ENCODE measurements around the gene DIP2C.
"Not testable (repeated sequence)": the region's sequence is repeated elsewhere in the genome, so short reads cannot be mapped to it uniquely, and the experiment has no call there.

The DIP2C gene, protein sequence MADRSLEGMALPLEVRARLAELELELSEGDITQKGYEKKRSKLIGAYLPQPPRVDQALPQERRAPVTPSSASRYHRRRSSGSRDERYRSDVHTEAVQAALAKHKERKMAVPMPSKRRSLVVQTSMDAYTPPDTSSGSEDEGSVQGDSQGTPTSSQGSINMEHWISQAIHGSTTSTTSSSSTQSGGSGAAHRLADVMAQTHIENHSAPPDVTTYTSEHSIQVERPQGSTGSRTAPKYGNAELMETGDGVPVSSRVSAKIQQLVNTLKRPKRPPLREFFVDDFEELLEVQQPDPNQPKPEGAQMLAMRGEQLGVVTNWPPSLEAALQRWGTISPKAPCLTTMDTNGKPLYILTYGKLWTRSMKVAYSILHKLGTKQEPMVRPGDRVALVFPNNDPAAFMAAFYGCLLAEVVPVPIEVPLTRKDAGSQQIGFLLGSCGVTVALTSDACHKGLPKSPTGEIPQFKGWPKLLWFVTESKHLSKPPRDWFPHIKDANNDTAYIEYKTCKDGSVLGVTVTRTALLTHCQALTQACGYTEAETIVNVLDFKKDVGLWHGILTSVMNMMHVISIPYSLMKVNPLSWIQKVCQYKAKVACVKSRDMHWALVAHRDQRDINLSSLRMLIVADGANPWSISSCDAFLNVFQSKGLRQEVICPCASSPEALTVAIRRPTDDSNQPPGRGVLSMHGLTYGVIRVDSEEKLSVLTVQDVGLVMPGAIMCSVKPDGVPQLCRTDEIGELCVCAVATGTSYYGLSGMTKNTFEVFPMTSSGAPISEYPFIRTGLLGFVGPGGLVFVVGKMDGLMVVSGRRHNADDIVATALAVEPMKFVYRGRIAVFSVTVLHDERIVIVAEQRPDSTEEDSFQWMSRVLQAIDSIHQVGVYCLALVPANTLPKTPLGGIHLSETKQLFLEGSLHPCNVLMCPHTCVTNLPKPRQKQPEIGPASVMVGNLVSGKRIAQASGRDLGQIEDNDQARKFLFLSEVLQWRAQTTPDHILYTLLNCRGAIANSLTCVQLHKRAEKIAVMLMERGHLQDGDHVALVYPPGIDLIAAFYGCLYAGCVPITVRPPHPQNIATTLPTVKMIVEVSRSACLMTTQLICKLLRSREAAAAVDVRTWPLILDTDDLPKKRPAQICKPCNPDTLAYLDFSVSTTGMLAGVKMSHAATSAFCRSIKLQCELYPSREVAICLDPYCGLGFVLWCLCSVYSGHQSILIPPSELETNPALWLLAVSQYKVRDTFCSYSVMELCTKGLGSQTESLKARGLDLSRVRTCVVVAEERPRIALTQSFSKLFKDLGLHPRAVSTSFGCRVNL (N-terminal part only)

DNA sequence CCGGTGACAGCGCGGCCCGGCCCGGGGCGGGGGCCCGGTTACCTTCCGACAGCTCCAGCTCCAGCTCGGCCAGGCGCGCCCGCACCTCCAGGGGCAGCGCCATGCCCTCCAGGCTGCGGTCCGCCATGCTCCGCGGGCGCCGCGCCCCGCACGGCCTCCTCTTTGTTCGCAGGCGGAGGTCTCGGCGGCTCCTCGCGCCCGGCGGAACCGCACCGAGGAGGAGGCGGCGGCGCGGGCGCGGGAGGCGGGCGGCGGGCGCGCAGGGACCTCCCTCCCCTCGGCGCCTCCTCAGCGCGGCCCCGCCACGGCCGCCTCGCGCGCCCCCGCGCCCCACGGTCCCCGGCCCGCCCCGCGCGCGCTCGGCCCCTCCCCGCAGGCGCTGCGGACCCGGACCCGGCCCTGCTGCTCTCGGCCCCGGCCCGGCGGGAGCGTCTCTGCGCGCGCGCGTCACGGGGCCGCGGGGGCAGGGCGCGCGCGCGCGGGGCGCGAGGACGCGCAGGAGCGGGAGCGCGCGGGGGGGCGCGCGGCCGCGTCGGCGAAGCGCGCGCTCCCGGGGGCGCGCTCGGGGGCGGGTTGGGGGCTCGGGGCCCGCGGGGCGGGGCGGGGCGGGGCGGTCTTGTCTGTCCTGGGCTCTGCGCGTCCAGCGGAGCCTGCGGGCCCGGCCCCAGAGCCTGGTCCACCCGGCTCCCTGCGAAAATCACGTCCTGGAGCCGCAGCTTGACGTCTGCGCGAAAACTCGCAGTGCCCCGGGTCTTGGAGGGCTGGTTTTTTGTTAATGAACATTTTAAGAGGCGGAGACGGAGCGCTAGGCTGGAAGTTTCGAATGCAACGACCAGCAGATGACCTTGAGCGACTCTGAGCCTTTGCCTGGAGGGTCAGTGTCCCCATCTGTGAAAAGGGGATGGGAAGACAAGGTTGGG is at the start of gene DIP2C:
TSS of gene DIP2C (minus strand) at position 217 of the 920 bp plus-strand sequence. CDS start at position 127, 90 bp downstream.
- no peak for DNase-seq (ENCODE audit: low spot score)

DNA sequence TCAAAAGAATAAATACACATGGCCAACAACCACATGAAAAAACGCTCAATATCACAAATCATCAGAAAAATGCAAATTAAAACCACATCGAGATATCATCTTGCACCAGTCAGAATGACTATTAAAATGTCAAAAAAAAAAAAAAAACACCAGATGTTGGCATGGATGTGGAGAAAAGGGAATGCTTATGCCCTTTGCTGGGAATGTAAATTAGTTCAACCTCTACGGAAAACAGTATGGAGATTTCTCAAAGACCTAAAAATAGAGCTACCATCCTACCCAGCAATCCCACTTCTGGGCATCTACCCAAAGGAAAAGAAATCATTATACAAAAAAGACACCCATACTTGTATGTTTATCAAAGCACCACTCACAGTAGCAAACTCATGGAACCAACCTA is 45.0 kb upstream of the DIP2C start:
- no peak for DNase-seq (ENCODE audit: low spot score)

- no peak for DNase-seq (ENCODE audit: low spot score)
Measured at GRCh38 chr10:733086-733485, 43.6 kb upstream of the DIP2C start.

GRCh38 chr10:729213-729612 is 39.7 kb upstream of the DIP2C start:
- no peak for DNase-seq (ENCODE audit: low spot score)

DNA sequence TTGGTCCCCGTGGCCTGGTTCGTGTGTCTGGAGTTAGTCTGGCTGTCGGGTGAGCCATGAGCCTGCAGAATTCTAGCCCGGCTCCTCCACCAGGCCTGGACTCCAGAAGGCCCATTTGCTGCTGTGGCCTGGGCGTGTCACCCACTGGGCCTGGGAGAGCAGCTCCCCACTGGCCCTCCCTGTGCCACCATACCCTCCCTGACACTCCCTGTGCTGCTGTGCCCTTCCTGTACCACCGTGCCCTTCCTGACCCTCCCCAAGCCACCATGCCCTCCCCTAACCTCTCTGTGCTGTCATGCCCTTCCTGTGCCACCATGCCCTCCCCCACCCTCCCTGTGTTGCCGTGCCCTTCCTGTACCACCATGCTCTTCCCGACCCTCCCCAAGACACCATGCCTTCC is 39.1 kb upstream of the DIP2C start:
- no peak for DNase-seq (ENCODE audit: low spot score)

GRCh38 chr10:727162-727790 is 37.8 kb upstream of the DIP2C start:
- DNase-seq (ENCODE audit: low spot score), result no peak

- no peak for DNase-seq (ENCODE audit: low spot score)
Measured at GRCh38 chr10:725786-726185, 36.3 kb upstream of the DIP2C start.

DNA sequence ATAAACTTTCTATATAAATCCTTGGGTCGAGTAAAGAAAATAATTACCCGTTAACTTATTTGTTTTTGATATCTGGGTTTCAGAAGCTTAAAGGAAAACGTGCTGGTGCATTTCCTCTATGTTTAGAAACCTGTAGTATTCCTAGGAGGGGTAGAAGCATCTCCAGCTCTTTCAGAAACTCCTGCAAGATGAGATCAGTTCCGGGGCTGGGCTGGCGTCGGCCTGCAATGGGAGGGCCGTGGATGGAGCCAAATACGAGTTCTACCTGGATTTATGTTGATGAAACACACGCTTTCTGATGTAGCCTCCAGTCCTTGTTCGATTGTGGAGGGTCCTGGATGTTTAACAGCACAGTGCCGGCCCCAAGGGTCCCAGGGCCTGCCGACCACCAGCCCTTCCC is 35.8 kb upstream of the DIP2C start:
- no peak for DNase-seq (ENCODE audit: low spot score)

DNA sequence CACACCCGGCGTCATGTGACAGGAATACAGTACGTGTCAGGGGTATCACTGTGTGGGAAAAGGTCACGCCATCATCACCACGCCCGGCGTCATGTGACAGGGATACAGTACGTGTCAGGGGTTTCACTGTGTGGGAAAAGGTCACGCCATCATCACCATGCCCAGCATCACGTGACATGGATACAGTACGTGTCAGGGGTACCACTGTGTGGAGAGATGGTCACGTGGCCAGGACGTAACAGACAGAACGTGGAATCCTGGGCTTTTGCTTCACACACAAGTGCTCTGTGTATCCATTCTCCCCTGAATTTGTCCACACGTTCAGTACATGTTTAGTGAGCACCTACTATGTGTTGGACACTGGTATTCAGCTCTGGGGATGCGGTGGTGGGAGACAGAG is 34.5 kb upstream of the DIP2C start:
- no peak for DNase-seq (ENCODE audit: low spot score)

GRCh38 chr10:722281-723060 is 33.0 kb upstream of the DIP2C start:
- DNase-seq (ENCODE audit: low spot score), result no peak

GRCh38 chr10:718143-718700 is 28.8 kb upstream of the DIP2C start:
- no peak for DNase-seq (ENCODE audit: low spot score)

DNA sequence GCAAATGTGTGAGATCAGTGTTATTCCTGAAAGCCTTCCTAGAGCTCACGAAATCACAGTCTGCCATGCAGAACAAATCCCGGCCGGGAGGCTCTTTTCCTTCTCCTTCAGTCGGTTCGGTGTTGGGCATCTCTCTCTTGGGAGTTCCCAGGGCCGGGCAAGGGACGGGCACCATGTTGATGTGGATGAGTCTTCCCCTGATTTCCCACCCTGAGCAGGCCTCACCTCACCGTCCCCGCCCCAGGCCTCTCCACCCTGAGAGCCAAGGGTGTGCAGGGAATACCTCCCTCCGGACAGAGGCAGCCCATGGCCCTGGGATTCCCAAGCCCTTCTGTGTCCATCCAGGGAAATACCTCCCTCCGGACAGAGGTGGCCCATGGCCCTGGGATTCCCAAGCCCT is 28.0 kb upstream of the DIP2C start:
- DNase-seq (ENCODE audit: low spot score), result no peak

DNA sequence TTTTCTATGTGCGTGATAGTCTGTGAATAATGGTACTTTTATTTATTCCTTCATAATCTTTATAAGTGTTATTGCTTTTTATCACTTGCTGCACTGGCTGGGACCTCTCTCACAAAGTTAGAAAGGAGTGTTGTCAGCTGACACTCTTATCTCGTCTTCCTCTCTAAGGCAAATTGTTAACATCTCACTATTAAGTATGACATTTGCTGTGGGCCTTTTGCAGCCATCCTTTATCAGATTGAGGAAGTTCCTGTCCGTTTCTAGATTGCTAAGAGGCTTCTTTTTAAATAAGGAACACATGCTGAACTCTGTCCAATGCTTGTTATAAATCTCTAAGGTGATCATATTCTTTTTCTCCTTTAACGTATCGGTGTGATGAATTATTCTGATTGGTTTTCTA is 27.4 kb upstream of the DIP2C start:
- DNase-seq (ENCODE audit: low spot score), result no peak

DNA sequence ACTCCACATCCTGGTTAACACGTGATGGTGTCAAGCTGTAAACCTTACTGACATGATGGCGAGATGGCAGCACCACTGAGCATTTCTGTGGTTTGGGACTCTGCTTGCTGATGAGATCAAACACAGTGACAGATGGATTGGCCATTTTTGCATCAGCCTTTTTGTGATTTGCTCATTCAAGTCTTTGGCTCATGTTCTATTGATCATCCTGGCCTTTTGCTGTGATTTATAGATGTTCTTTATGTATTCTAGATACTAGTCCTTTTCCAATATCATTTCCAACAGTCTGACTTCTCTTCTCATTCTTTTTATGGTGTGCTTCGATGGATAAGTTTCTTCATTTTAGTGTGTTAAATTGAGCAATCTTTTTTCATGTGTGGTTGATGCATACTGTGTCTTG is 24.7 kb upstream of the DIP2C start:
- no peak for DNase-seq (ENCODE audit: low spot score)

GRCh38 chr10:712575-712974 is 23.1 kb upstream of the DIP2C start:
- no peak for DNase-seq (ENCODE audit: low spot score)

GRCh38 chr10:712089-712488 is 22.6 kb upstream of the DIP2C start:
- DNase-seq (ENCODE audit: low spot score), result no peak

GRCh38 chr10:707861-708260 is 18.4 kb upstream of the DIP2C start:
- DNase-seq (ENCODE audit: low spot score), result no peak

DNA sequence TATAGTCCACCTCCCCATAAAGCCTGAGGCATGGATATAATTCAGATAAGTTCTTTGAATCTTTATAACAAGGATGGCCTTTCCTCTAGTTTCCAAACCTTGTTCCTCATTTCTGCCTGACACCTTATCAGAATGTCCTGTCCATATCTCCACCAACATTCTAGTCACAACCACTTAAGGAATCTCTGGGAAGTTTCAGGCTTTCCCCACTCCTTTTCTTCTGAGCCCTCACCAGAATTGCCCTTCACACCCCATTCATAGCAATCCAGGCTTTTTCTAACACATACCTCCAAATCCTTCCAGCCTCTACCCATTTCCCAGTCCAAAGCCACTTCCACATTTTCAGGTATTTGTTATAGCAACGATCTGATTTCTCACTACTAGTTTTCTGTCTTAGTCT is 18.0 kb upstream of the DIP2C start:
- DNase-seq (ENCODE audit: low spot score), result no peak

DNA sequence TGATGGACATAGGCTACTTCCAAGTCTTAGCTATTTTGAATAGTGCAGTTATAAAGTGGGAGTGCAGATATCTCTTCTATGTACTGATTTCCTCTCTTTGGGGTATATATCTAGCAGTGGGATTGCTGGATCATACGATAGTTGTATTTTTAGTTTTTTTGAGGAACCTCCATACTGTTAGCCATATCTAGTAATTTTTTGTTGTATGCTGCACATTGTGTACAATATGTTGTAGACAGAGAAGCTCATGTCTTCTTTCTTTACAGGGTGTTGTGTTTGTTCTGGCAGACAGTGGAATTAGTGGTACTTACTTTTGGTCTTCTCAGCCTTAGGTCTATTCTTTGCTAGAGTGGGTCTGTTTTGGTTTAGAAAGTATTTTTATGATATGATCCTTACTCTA is 13.7 kb upstream of the DIP2C start:
- no peak for DNase-seq (ENCODE audit: low spot score)

DNA sequence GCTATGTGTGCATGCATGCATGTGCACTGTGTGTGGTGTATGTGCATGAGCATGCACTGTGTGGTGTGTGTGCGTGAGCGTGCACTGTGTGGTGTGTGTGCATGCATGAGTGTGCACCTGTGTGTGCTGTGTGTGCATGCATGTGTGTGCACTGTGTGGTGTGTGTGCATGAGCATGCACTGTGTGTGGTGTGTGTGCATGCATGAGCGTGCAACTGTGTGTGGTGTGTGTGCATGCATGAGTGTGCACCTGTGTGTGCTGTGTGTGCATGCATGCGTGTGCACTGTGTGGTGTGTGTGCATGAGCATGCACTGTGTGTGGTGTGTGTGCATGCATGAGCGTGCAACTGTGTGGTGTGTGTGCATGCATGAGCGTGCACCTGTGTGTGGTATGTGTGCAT is 10.7 kb upstream of the DIP2C start:
- not testable (repeated sequence) for DNase-seq (ENCODE audit: low spot score)
